OCI-LY3 (cell line): ENCODE data around the gene PPP2R5C.
"Not testable (repeated sequence)": the region's sequence is repeated elsewhere in the genome, so short reads cannot be mapped to it uniquely, and the experiment has no call there.

Experiments used
- H2AFZ ChIP-seq: fragments of 200-600, 300-600 bp; shearing (Covaris generic); 2 replicates; pipeline ENCODE4 v1.6.0; 2014; ENCODE audit warnings: antibody characterized with exemption, low read depth, low read length
- H3K27ac ChIP-seq: fragments of 200-600, 300-600 bp; sonication (generic); 2 replicates; pipeline ENCODE4 v1.5.1; 2014; ENCODE audit warnings: mild to moderate bottlenecking, low read length, moderate library complexity, mixed read lengths
- H3K27me3 ChIP-seq: fragments of 200-600, 300-600 bp; sonication (generic); 2 replicates; pipeline ENCODE4 v1.6.1; 2014; ENCODE audit warnings: low read depth, low read length, mixed read lengths
- H3K36me3 ChIP-seq: fragments of 200-600, 300-600 bp; sonication (generic); replicated peaks from 2 replicates; pipeline ENCODE3; 2014; ENCODE audit warnings: low read depth, low read length, mixed read lengths
- H3K4me1 ChIP-seq: fragments of 300-600, 200-600 bp; sonication (generic); 2 replicates; pipeline ENCODE4 v1.6.1; 2014; ENCODE audit warnings: low read length, mixed read lengths
- H3K4me2 ChIP-seq: fragments of 200-600, 300-600 bp; sonication (generic); 2 replicates; pipeline ENCODE4 v1.6.1; 2014; ENCODE audit warnings: low read length, mixed read lengths
- H3K4me3 ChIP-seq: fragments of 300-600, 200-600 bp; sonication (generic); 2 replicates; pipeline ENCODE4 v1.5.1; 2014; ENCODE audit warnings: antibody characterized with exemption, mild to moderate bottlenecking, low read length, moderate library complexity
- H3K79me2 ChIP-seq: fragments of 300-600, 200-600 bp; shearing (Covaris generic); 2 replicates; pipeline ENCODE4 v1.6.1; 2014; ENCODE audit warnings: mild to moderate bottlenecking, low read length, mixed read lengths
- H3K9ac ChIP-seq: fragments of 300-600, 200-600 bp; shearing (Covaris generic); 2 replicates; pipeline ENCODE4 v1.6.0; 2014; ENCODE audit warnings: mild to moderate bottlenecking, low read length, moderate library complexity
- H3K9me3 ChIP-seq: fragments of 200-600, 300-600 bp; shearing (Covaris generic); 2 replicates; pipeline ENCODE4 v1.6.1; 2014; ENCODE audit warnings: low read length, mixed read lengths; ENCODE audit not compliant: insufficient read depth
- H4K20me1 ChIP-seq: fragments of 200-600, 300-600 bp; sonication (generic); 2 replicates; pipeline ENCODE4 v1.6.1; 2016; ENCODE audit warnings: low read length, mixed read lengths; ENCODE audit not compliant: insufficient read depth
- EZH2phosphoT487 ChIP-seq: fragments of 200-600 bp; shearing (Covaris generic); IDR thresholded peaks from 2 replicates; pipeline ENCODE4 v1.6.1; 2018; ENCODE audit warnings: antibody characterized with exemption, mixed run types, low read depth
- TF ChIP-seq, protein P1 (sequence below): fragments of 200-600, 300-600 bp; sonication (generic); IDR thresholded peaks from 2 replicates; pipeline ENCODE4 v1.5.1; 2014; ENCODE audit warnings: antibody characterized with exemption, low read length, low read depth

The PPP2R5C gene

GRCh38 chr14:101970830-101971400, 209.4 kb downstream of the PPP2R5C start:
- no peaks in the 10 kb centered on the region for H3K27me3 ChIP-seq
- H4K20me1 ChIP-seq = peaks cover 35% of the 10 kb centered on the region
- H3K9ac ChIP-seq = no peak overlapping the region
- no peaks in the 10 kb centered on the region for H3K9me3 ChIP-seq
- peaks cover 12% of the 10 kb centered on the region for H3K36me3 ChIP-seq
- H3K27ac ChIP-seq = no peak overlapping the region
- no peak overlapping the region for H3K4me2 ChIP-seq
- peaks cover 92% of the 10 kb centered on the region for H3K79me2 ChIP-seq
- H2AFZ ChIP-seq = no peak overlapping the region
- TF ChIP-seq, protein P1, sequence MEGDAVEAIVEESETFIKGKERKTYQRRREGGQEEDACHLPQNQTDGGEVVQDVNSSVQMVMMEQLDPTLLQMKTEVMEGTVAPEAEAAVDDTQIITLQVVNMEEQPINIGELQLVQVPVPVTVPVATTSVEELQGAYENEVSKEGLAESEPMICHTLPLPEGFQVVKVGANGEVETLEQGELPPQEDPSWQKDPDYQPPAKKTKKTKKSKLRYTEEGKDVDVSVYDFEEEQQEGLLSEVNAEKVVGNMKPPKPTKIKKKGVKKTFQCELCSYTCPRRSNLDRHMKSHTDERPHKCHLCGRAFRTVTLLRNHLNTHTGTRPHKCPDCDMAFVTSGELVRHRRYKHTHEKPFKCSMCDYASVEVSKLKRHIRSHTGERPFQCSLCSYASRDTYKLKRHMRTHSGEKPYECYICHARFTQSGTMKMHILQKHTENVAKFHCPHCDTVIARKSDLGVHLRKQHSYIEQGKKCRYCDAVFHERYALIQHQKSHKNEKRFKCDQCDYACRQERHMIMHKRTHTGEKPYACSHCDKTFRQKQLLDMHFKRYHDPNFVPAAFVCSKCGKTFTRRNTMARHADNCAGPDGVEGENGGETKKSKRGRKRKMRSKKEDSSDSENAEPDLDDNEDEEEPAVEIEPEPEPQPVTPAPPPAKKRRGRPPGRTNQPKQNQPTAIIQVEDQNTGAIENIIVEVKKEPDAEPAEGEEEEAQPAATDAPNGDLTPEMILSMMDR = no peak
- no peak for TF ChIP-seq EZH2phosphoT487
- no peak overlapping the region for H3K4me3 ChIP-seq
- peaks cover 15% of the 10 kb centered on the region for H3K4me1 ChIP-seq

GRCh38 chr14:101971458-101971857, 209.9 kb downstream of the PPP2R5C start:
- H3K4me2 ChIP-seq, H3K9ac ChIP-seq, H3K27ac ChIP-seq, H3K4me1 ChIP-seq, H2AFZ ChIP-seq, H3K27me3 ChIP-seq, H3K4me3 ChIP-seq, H3K9me3 ChIP-seq: not testable (repeated sequence)
- Histone ChIP-seq H4K20me1 (peaks cover 35% of the 10 kb centered on the region), H3K36me3 (peaks cover 13% of the 10 kb centered on the region), H3K79me2 (peaks cover 86% of the 10 kb centered on the region)

DNA sequence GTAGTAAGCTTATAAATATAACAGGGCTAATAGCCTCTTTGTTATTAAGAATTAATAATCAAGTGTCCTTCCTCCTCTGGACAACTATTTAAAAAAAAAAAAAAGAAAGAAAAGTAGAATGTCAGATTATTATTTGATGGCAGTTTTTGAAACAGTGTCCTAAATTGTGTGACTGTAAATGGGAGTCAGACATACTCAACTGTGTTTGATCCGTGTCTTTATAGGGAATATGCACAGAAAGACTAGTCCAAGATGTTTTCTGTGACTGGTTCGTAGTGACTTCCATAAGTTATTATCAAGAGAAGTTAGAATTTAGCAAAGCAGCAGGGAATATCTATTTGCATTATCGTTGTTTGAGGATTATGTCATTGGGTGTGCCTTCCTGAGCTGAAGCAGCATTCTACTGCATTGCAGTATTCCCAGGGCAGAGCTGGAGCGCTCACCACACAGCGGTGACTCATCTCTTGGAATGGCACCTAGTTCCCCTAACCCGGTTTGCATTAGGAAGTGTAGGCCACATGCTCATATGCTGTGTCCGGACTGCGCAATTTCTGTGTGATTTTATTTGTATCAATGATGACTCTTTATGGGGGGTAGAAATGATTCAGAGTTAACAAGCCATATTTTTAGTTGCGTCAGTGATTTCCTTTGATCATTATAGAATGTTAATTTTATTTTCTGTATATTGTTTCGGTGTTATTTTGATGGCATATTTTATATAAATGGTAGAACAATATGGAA, 210.8 kb downstream of the PPP2R5C start:
- no peak overlapping the region for H3K9ac ChIP-seq
- peaks cover 78% of the 10 kb centered on the region for H3K79me2 ChIP-seq
- TF ChIP-seq, protein P1 = no peak
- no peak for TF ChIP-seq EZH2phosphoT487
- H3K27me3 ChIP-seq = no peaks in the 10 kb centered on the region
- peaks cover 21% of the 10 kb centered on the region for H3K36me3 ChIP-seq
- no peaks in the 10 kb centered on the region for H3K9me3 ChIP-seq
- H3K27ac ChIP-seq = no peak overlapping the region
- no peak overlapping the region for H2AFZ ChIP-seq
- H3K4me3 ChIP-seq = no peak overlapping the region
- H3K4me2 ChIP-seq = no peak overlapping the region
- peaks cover 10% of the 10 kb centered on the region for H3K4me1 ChIP-seq
- peaks cover 35% of the 10 kb centered on the region for H4K20me1 ChIP-seq

- Histone ChIP-seq H4K20me1 (peaks cover 29% of the 10 kb centered on the region), H3K4me1 (peaks cover 10% of the 10 kb centered on the region), H3K27me3 (no peaks in the 10 kb centered on the region), H2AFZ (no peak overlapping the region), H3K36me3 (peaks cover 21% of the 10 kb centered on the region), H3K79me2 (peaks cover 67% of the 10 kb centered on the region), H3K4me3 (no peak overlapping the region), H3K27ac (no peak overlapping the region), H3K9ac (no peak overlapping the region), H3K9me3 (no peaks in the 10 kb centered on the region), H3K4me2 (no peak overlapping the region)
- TF ChIP-seq, protein P1 = no peak
- TF ChIP-seq EZH2phosphoT487 = no peak
Measured at GRCh38 chr14:101973356-101973755, 211.8 kb downstream of the PPP2R5C start.
